NCI-H748 (cell line): ENCODE results near the gene COG5.
"Not testable (repeated sequence)": the region's sequence is repeated elsewhere in the genome, so short reads cannot be mapped to it uniquely, and the experiment has no call there.

ENCODE experiments used
- DNase-seq: peaks from one replicate; lab custom pipeline; 2025; ENCODE audit not compliant: unreplicated experiment; lab: John Stamatoyannopoulos, UW

The COG5 gene

GRCh38 chr7:107286751-107287621, 276.7 kb downstream of the COG5 start:
- DNase-seq: no peak

- no peak for DNase-seq
Observed at GRCh38 chr7:107284911-107285479, 278.7 kb downstream of the COG5 start.

- DNase-seq: no peak
Observed at GRCh38 chr7:107277331-107277730, 286.4 kb downstream of the COG5 start.

- DNase-seq: no peak
Observed at GRCh38 chr7:107276220-107276827, 287.4 kb downstream of the COG5 start.

GRCh38 chr7:107274506-107274905, 289.2 kb downstream of the COG5 start:
- DNase-seq: no peak

- no peak for DNase-seq
Observed at GRCh38 chr7:107269790-107270189, 293.9 kb downstream of the COG5 start.

GRCh38 chr7:107268594-107268993, 295.1 kb downstream of the COG5 start:
- DNase-seq: no peak

GRCh38 chr7:107267138-107267537, 296.6 kb downstream of the COG5 start:
- DNase-seq: no peak

GRCh38 chr7:107264723-107265122, 299.0 kb downstream of the COG5 start:
- DNase-seq: no peak

GRCh38 chr7:107262857-107263256, 300.9 kb downstream of the COG5 start:
- DNase-seq: no peak

- no peak for DNase-seq
Observed at GRCh38 chr7:107258737-107259136, 305.0 kb downstream of the COG5 start.

- no peak for DNase-seq
Observed at GRCh38 chr7:107255602-107256001, 308.1 kb downstream of the COG5 start.

- no peak for DNase-seq
Observed at GRCh38 chr7:107254398-107254985, 309.2 kb downstream of the COG5 start.

- no peak for DNase-seq
Observed at GRCh38 chr7:107253599-107253998, 310.1 kb downstream of the COG5 start.

GRCh38 chr7:107251963-107252362, 311.8 kb downstream of the COG5 start:
- DNase-seq: no peak

- DNase-seq: no peak
Observed at GRCh38 chr7:107248551-107249316, 315.0 kb downstream of the COG5 start.

GRCh38 chr7:107246836-107247235, 316.9 kb downstream of the COG5 start:
- DNase-seq: not testable (repeated sequence)

GRCh38 chr7:107244613-107245012, 319.1 kb downstream of the COG5 start:
- DNase-seq: no peak

- no peak for DNase-seq
Observed at GRCh38 chr7:107242267-107242666, 321.5 kb downstream of the COG5 start.

- DNase-seq: no peak
Observed at GRCh38 chr7:107237451-107237850, 326.3 kb downstream of the COG5 start.

- DNase-seq: no peak
Observed at GRCh38 chr7:107236862-107237261, 326.9 kb downstream of the COG5 start.
